GM21737 (cell line): ENCODE data around the gene SCN5A.
A peak's percentile ranks its signal among the peaks of the same experiment; 100 is the strongest.

Source experiments
- ATAC-seq: cut with Tn5 transposase; IDR thresholded peaks from one replicate; pipeline ENCODE4 v1.9.1; 2021; ENCODE audit warnings: mild to moderate bottlenecking, moderate library complexity; ENCODE audit not compliant: unreplicated experiment

SCN5A gene

GRCh38 chr3:38516669-38517068 lies 132.8 kb downstream of the SCN5A start:
- ATAC-seq = no peak

- ATAC-seq = no peak
Observed at GRCh38 chr3:38515367-38515766, 134.1 kb downstream of the SCN5A start.

- ATAC-seq = no peak
Observed at GRCh38 chr3:38511546-38511945, 137.9 kb downstream of the SCN5A start.

GRCh38 chr3:38510631-38511030 lies 138.9 kb downstream of the SCN5A start:
- ATAC-seq = no peak

GRCh38 chr3:38509732-38510131 lies 139.8 kb downstream of the SCN5A start:
- ATAC-seq = no peak

GRCh38 chr3:38507120-38507519 lies 142.4 kb downstream of the SCN5A start:
- peak; percentile 98 for ATAC-seq

- no peak for ATAC-seq
Observed at GRCh38 chr3:38500688-38501417, 148.6 kb downstream of the SCN5A start.
